Gastroesophageal sphincter (tissue), 4 donors: ENCODE measurements around the gene MAP3K12. TPM values are rescaled to one million over a fixed set of nuclear protein-coding genes. Genes with fewer than 3 reads are reported as not detected.

Source experiments
- ATAC-seq: fragments of 150-250 bp; one replicate; pipeline ENCODE4 v1.9.1; 2016; ENCODE audit warnings: mild to moderate bottlenecking, moderate library complexity
- H3K27ac ChIP-seq, 4 donors: fragments of 200-600 bp; sonication (generic) in 3 of 4; 1 replicate in 3 of 4; 2 replicates in 1 of 4; pipeline ENCODE4 v1.5.1; 2016 to 2019
- H3K27me3 ChIP-seq: fragments of 200-600 bp; sonication (generic); one replicate; pipeline ENCODE4 v1.5.1; 2019
- H3K36me3 ChIP-seq, 2 donors: fragments of 200-600 bp; sonication (generic); one replicate each; pipeline ENCODE4 v1.5.1; 2019; ENCODE audit warnings: control low read depth in 1 of 2
- H3K4me1 ChIP-seq, 3 donors: fragments of 200-600 bp; sonication (generic); 1 replicate in 2 of 3; 2 replicates in 1 of 3; pipeline ENCODE4 v1.5.1; 2016 to 2019; ENCODE audit warnings: control low read depth in 2 of 3
- H3K4me3 ChIP-seq, 2 donors: fragments of 200-600 bp; sonication (generic); one replicate each; pipeline ENCODE4 v1.5.1; 2019; ENCODE audit warnings: mild to moderate bottlenecking in 1 of 2, moderate library complexity in 1 of 2
- H3K9me3 ChIP-seq, 3 donors: fragments of 200-600 bp; sonication (generic); one replicate each; pipeline ENCODE4 v1.5.1; 2017 to 2019; ENCODE audit warnings: control low read depth in 2 of 3
- EP300 ChIP-seq: sonication (generic); formaldehyde crosslinking; IDR thresholded peaks from one replicate; pipeline ENCODE4 v1.6.1; 2017; ENCODE audit warnings: antibody characterized with exemption, mild to moderate bottlenecking
- POLR2A ChIP-seq, 2 donors: fragments of 450-650 bp; IDR thresholded peaks; one replicate each; pipeline ENCODE4 v1.6.1; 2017; ENCODE audit warnings: antibody characterized with exemption in 2 of 2, mild to moderate bottlenecking in 2 of 2, moderate library complexity in 1 of 2
- POLR2AphosphoS5 ChIP-seq: sonication (generic); formaldehyde crosslinking; IDR thresholded peaks from one replicate; pipeline ENCODE4 v1.6.1; 2017; ENCODE audit warnings: antibody characterized with exemption
- WGBS, 2 donors: methylation state at CpG; one replicate each; pipeline ENCODE4 v1.1.5; 2018; ENCODE audit warnings: low coverage in 1 of 2; 5-methylcytosine and 5-hydroxymethylcytosine counted together
- total RNA-seq, 4 donors: library from RNA; depleted of rRNA; stranded (reverse); fragments of >200 nt; gene quantifications; one replicate each; pipeline ENCODE4 v1.1.0, GENCODE V29; 2016
- TF ChIP-seq, protein P1 (sequence below), 4 experiments: fragments of 200-600 bp in 2 of 4; fragments of 450-650 bp in 2 of 4; sonication (generic) in 1 of 4; IDR thresholded peaks; one replicate each; pipeline ENCODE4 v1.5.1; 2017 to 2019; ENCODE audit warnings: antibody characterized with exemption in 4 of 4, mild to moderate bottlenecking in 2 of 4, moderate library complexity in 2 of 4

MAP3K12 gene
- total RNA-seq, 4 donors from 2014 or later = 14.8 to 41.9 (median 20.3) TPM

DNA sequence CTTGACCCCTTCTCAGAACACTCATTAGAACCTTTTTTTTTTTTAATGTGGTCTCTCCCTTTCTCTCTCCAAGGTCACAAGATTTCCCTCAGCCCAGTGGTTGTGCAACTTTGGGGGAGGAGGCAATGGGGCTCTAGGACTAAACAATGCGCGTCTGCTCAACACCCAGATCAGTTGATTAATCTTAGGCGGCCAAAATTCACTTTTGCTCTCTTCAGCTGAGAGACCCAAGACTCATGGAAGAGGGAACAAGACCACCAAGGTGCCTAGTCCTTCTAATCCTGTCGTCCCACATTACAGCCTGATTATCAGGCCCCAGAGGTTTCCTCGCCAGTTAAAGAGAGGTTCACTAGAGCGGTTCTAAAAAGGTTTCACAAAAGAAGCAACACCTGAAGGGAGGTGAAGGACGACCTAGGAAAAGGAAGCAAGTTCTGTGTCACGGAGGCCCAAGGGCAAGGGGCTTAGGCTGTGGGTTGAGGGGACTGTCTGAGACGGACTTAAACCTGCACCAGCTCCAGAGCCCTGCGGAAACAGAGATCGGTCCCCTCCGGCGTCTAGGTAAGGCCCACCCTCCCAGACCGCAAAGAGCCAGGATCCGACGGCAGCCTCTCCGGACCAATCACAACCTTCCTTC lies 1.0 kb upstream of the MAP3K12 start:
- peaks cover 0 to 22% of the 10 kb centered on the region in 2 donors for H3K36me3 ChIP-seq
- peak; percentile 34 for ATAC-seq
- no peaks in the 10 kb centered on the region for H3K9me3 ChIP-seq
- peak overlapping the region; percentile 78 to 87 for H3K4me3 ChIP-seq
- peaks cover 0 to 71% (median 25%) of the 10 kb centered on the region in 3 donors for H3K4me1 ChIP-seq
- no peaks in the 10 kb centered on the region for H3K27me3 ChIP-seq
- 2 to 3% methylated on average over 8 of the region's 17 CpGs for WGBS, 2 donors
- TF ChIP-seq POLR2A (IDR thresholded peaks at IDR 0.05) = peak; percentile 96 to 98
- no peak for TF ChIP-seq EP300
- TF ChIP-seq POLR2AphosphoS5 = peak; percentile 97
- peak overlapping the region; percentile 91 to 99 (median 96) for H3K27ac ChIP-seq

DNA sequence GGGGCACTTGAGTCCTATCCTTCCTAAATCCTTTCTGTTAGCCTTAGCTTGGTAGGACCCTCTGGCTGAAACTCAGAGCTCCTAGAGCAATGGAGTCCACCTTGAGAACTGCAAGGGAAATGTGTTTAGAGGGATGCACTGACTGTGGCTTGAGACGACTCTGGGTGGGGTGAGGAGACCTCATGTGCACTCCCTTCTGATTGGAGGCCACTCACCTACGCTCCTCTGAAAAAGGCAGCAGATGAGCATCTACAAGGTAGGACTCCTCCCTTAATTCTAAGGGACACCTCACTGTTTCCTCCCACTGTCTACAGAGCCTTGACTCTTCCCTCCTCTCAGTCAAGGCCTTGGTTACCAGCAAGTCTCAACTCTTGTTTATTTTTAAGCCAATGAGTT lies 1.0 kb downstream of the MAP3K12 start:
- peak overlapping the region in 1 of 2 donors; percentile 78 for H3K4me3 ChIP-seq
- H3K27ac ChIP-seq = peak overlapping the region in 3 of 4 donors; percentile 91 to 98 (median 94)
- H3K9me3 ChIP-seq = no peaks in the 10 kb centered on the region
- peaks cover 0 to 1% of the 10 kb centered on the region in 2 donors for H3K36me3 ChIP-seq
- peaks cover 0 to 79% (median 34%) of the 10 kb centered on the region in 3 donors for H3K4me1 ChIP-seq
- H3K27me3 ChIP-seq = no peaks in the 10 kb centered on the region
- WGBS, 2 donors = 48 to 71% methylated on average over 1 to 2 of the region's 2 CpGs
- ATAC-seq = no peak
- no peak for TF ChIP-seq POLR2AphosphoS5
- TF ChIP-seq EP300 = no peak
- no peak for TF ChIP-seq POLR2A (IDR thresholded peaks at IDR 0.05)
- TF ChIP-seq, protein P1, sequence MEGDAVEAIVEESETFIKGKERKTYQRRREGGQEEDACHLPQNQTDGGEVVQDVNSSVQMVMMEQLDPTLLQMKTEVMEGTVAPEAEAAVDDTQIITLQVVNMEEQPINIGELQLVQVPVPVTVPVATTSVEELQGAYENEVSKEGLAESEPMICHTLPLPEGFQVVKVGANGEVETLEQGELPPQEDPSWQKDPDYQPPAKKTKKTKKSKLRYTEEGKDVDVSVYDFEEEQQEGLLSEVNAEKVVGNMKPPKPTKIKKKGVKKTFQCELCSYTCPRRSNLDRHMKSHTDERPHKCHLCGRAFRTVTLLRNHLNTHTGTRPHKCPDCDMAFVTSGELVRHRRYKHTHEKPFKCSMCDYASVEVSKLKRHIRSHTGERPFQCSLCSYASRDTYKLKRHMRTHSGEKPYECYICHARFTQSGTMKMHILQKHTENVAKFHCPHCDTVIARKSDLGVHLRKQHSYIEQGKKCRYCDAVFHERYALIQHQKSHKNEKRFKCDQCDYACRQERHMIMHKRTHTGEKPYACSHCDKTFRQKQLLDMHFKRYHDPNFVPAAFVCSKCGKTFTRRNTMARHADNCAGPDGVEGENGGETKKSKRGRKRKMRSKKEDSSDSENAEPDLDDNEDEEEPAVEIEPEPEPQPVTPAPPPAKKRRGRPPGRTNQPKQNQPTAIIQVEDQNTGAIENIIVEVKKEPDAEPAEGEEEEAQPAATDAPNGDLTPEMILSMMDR (IDR thresholded peaks at IDR 0.05) = no peak

DNA sequence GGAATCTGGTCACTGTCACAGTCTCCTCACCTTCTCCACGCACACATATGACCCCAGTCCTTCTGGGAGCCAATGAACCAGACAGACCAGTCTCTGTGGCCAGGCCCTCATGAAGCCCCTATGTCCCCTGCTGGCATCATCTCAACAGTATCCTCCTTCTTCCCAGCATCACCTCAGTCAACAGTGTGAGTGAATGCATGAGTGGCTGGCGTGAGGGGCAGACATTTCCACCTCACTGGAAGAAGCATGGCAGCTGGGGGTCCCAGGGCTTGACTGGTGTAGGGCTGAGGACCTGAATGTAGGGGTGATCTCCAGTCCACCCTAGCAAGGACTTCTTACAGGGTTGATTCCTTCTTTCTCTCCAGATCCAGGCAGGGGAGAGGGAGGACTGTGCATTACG lies 1.8 kb downstream of the MAP3K12 start:
- H3K36me3 ChIP-seq = no peaks in the 10 kb centered on the region
- H3K4me1 ChIP-seq = peaks cover 0 to 76% (median 30%) of the 10 kb centered on the region in 3 donors
- H3K27ac ChIP-seq = peak overlapping the region in 3 of 4 donors; percentile 91 to 98 (median 94)
- H3K4me3 ChIP-seq = no peak overlapping the region
- TF ChIP-seq POLR2A (IDR thresholded peaks at IDR 0.05) (no peak), POLR2AphosphoS5 (no peak), EP300 (no peak)
- TF ChIP-seq, protein P1 (IDR thresholded peaks at IDR 0.05) = no peak
- no peaks in the 10 kb centered on the region for H3K27me3 ChIP-seq
- H3K9me3 ChIP-seq = no peaks in the 10 kb centered on the region
- 100% methylated on average over 1 of the region's 3 CpGs; no CpG with 5 or more reads in 1 of the 2 donors for WGBS, 2 donors
- ATAC-seq = no peak

DNA sequence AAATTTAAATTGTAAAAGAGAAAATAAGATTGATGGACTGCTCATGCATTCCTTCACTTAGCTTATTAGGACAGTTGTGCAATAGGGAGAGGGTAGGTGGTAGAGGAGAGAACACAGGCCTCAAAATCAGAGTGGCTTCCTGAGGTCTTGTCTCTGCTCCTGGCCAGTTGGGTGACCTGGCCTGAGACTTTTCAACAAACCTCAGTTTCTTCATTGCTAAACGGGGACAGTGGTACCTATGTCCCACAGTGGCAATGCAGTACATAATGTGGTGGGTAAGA lies 2.6 kb downstream of the MAP3K12 start:
- TF ChIP-seq, protein P1 (IDR thresholded peaks at IDR 0.05) = no peak
- TF ChIP-seq POLR2AphosphoS5 = peak; percentile 22
- peak overlapping the region in 3 of 4 donors; percentile 70 to 98 (median 94) for H3K27ac ChIP-seq
- 75 to 100% methylated on average over 1 of the region's 1 CpG for WGBS, 2 donors

DNA sequence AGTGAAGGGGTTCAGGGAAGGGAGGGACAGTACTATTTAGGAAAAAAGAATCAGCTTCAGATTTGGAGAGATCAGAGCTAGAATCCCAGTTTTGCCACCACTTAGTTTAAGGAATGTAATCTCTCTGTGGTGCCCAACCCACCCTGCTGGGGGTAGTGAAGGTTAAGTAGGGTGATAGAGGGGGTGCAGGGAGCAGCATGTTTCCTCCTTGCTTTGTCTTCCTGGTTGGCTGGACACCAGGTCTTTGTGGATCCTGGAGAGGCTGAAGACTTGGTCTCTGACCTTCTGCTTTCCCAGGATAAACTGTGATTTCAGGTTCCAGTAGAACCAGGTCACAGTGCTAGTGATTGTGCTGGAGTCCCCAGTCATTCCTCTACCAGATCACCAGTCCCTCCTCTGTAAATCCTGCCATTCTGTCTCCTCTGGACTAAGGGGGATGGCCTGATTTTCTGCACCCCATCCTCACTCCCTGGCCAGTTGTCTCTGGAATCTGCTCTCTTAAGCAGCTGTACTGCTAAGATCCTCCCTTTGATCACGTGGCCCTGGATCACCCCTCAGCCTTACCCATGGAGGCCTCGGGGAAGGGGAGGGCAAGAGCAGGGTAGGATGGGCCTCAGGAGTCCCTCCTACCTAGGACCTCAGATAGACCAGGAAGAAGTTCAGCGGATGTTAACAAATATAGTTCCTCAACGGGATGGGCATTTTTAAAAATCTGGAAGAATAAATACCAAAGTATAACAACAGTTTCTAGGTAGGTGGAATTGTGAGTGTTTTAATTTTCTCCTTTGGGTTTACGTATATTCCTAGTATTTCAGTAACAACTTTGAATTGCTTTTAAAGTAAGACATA lies 3.1 kb downstream of the MAP3K12 start:
- TF ChIP-seq POLR2A (IDR thresholded peaks at IDR 0.05) = no peak
- TF ChIP-seq, protein P1 (IDR thresholded peaks at IDR 0.05) = no peak
- TF ChIP-seq POLR2AphosphoS5 = no peak
- no peak for TF ChIP-seq EP300
- H3K4me1 ChIP-seq = peaks cover 0 to 76% (median 26%) of the 10 kb centered on the region in 3 donors
- H3K27me3 ChIP-seq = no peaks in the 10 kb centered on the region
- H3K27ac ChIP-seq = peak overlapping the region in 3 of 4 donors; percentile 70 to 98 (median 94)
- no peak overlapping the region for H3K4me3 ChIP-seq
- WGBS, 2 donors = 48 to 57% methylated on average over 3 to 4 of the region's 5 CpGs
- no peak for ATAC-seq
- no peaks in the 10 kb centered on the region for H3K36me3 ChIP-seq
- H3K9me3 ChIP-seq = no peaks in the 10 kb centered on the region

More for the DNA sequence above, 2.6 kb downstream of the MAP3K12 start:
- no peak for ATAC-seq
- Histone ChIP-seq H3K4me1 (peaks cover 0 to 76% (median 28%) of the 10 kb centered on the region in 3 donors), H3K36me3 (no peaks in the 10 kb centered on the region), H3K4me3 (no peak overlapping the region), H3K27me3 (no peaks in the 10 kb centered on the region), H3K9me3 (no peaks in the 10 kb centered on the region)
